Muscle layer of colon (tissue), 2 donors: ENCODE results near the gene QRFP.

Experiments used
- H3K27ac ChIP-seq: one replicate; pipeline ENCODE4 v1.7.0; 2013; ENCODE audit warnings: low read depth, mild to moderate bottlenecking, low read length, moderate library complexity
- H3K27me3 ChIP-seq, 2 donors: one replicate each; pipeline ENCODE4 v1.7.0; 2013; ENCODE audit warnings: low read length in 2 of 2, mild to moderate bottlenecking in 2 of 2; ENCODE audit not compliant: insufficient read depth in 2 of 2, control insufficient read depth in 1 of 2
- H3K36me3 ChIP-seq: one replicate; pipeline ENCODE4 v1.7.0; 2013; ENCODE audit warnings: mild to moderate bottlenecking, low read length; ENCODE audit not compliant: insufficient read depth
- H3K4me1 ChIP-seq: one replicate; pipeline ENCODE4 v1.7.0; 2013; ENCODE audit warnings: mild to moderate bottlenecking, low read length; ENCODE audit not compliant: insufficient read depth
- H3K4me3 ChIP-seq, 2 donors: one replicate each; pipeline ENCODE4 v1.7.0; 2013; ENCODE audit warnings: low read length in 2 of 2, low read depth in 1 of 2, mild to moderate bottlenecking in 1 of 2, moderate library complexity in 1 of 2
- H3K9ac ChIP-seq: one replicate; pipeline ENCODE4 v1.7.0; 2013; ENCODE audit warnings: low read length
- H3K9me3 ChIP-seq: one replicate; pipeline ENCODE4 v1.7.0; 2013; ENCODE audit warnings: mild to moderate bottlenecking, low read length
- donor health status: abdominal sarcoma.
- donor health status: Adenocarcinoma of cecum.

QRFP gene

GRCh38 chr9:130921989-130922892, 25.6 kb upstream of the QRFP start:
- Histone ChIP-seq H3K4me3 (no peak overlapping the region), H3K4me1 (no peaks in the 10 kb centered on the region), H3K9ac (no peak overlapping the region), H3K27me3 (peaks cover 0 to 10% of the 10 kb centered on the region in 2 donors), H3K27ac (no peak overlapping the region), H3K9me3 (no peaks in the 10 kb centered on the region), H3K36me3 (no peaks in the 10 kb centered on the region)

- Histone ChIP-seq H3K9me3 (no peaks in the 10 kb centered on the region), H3K27ac (no peak overlapping the region), H3K27me3 (peaks cover 0 to 10% of the 10 kb centered on the region in 2 donors), H3K36me3 (no peaks in the 10 kb centered on the region), H3K4me1 (no peaks in the 10 kb centered on the region), H3K4me3 (no peak overlapping the region), H3K9ac (no peak overlapping the region)
Observed at GRCh38 chr9:130921300-130921988, 24.8 kb upstream of the QRFP start.

- H3K27me3 ChIP-seq, result peaks cover 0 to 10% of the 10 kb centered on the region in 2 donors
- H3K4me1 ChIP-seq, result no peaks in the 10 kb centered on the region
- no peaks in the 10 kb centered on the region for H3K36me3 ChIP-seq
- H3K9ac ChIP-seq, result no peak overlapping the region
- H3K27ac ChIP-seq, result no peak overlapping the region
- no peaks in the 10 kb centered on the region for H3K9me3 ChIP-seq
- H3K4me3 ChIP-seq, result no peak overlapping the region
Observed at GRCh38 chr9:130920762-130921299, 24.2 kb upstream of the QRFP start.

GRCh38 chr9:130920233-130920632, 23.6 kb upstream of the QRFP start:
- no peaks in the 10 kb centered on the region for H3K9me3 ChIP-seq
- H3K27me3 ChIP-seq, result peaks cover 0 to 10% of the 10 kb centered on the region in 2 donors
- no peak overlapping the region for H3K9ac ChIP-seq
- H3K4me3 ChIP-seq, result no peak overlapping the region
- H3K4me1 ChIP-seq, result no peaks in the 10 kb centered on the region
- no peak overlapping the region for H3K27ac ChIP-seq
- H3K36me3 ChIP-seq, result no peaks in the 10 kb centered on the region

- Histone ChIP-seq H3K4me1 (no peaks in the 10 kb centered on the region), H3K27me3 (peaks cover 0 to 7% of the 10 kb centered on the region in 2 donors), H3K9ac (no peak overlapping the region), H3K27ac (no peak overlapping the region), H3K36me3 (no peaks in the 10 kb centered on the region), H3K9me3 (no peaks in the 10 kb centered on the region), H3K4me3 (no peak overlapping the region)
Observed at GRCh38 chr9:130919559-130920145, 23.0 kb upstream of the QRFP start.

GRCh38 chr9:130918826-130919558, 22.4 kb upstream of the QRFP start:
- peaks cover 0 to 4% of the 10 kb centered on the region in 2 donors for H3K27me3 ChIP-seq
- no peaks in the 10 kb centered on the region for H3K4me1 ChIP-seq

GRCh38 chr9:130918101-130918825, 21.7 kb upstream of the QRFP start:
- Histone ChIP-seq H3K9ac (no peak overlapping the region), H3K4me1 (no peaks in the 10 kb centered on the region), H3K9me3 (no peaks in the 10 kb centered on the region), H3K27me3 (peaks cover 0 to 4% of the 10 kb centered on the region in 2 donors), H3K27ac (no peak overlapping the region), H3K36me3 (no peaks in the 10 kb centered on the region), H3K4me3 (no peak overlapping the region)

More at GRCh38 chr9:130918826-130919558, 22.4 kb upstream of the QRFP start:
- no peak overlapping the region for H3K9ac ChIP-seq
- H3K4me3 ChIP-seq, result no peak overlapping the region
- H3K9me3 ChIP-seq, result no peaks in the 10 kb centered on the region
- no peak overlapping the region for H3K27ac ChIP-seq
- H3K36me3 ChIP-seq, result no peaks in the 10 kb centered on the region

- Histone ChIP-seq H3K27me3 (peaks cover 0 to 4% of the 10 kb centered on the region in 2 donors), H3K4me3 (no peak overlapping the region), H3K27ac (no peak overlapping the region), H3K4me1 (no peaks in the 10 kb centered on the region), H3K9ac (no peak overlapping the region), H3K9me3 (no peaks in the 10 kb centered on the region), H3K36me3 (no peaks in the 10 kb centered on the region)
Observed at GRCh38 chr9:130917168-130917960, 20.8 kb upstream of the QRFP start.

GRCh38 chr9:130915096-130915447, 18.5 kb upstream of the QRFP start:
- Histone ChIP-seq H3K27me3 (peaks cover 0 to 9% of the 10 kb centered on the region in 2 donors), H3K36me3 (no peaks in the 10 kb centered on the region), H3K4me3 (no peak overlapping the region), H3K9me3 (no peaks in the 10 kb centered on the region), H3K27ac (no peak overlapping the region), H3K9ac (no peak overlapping the region), H3K4me1 (no peaks in the 10 kb centered on the region)
